Endometrial microvascular endothelial cells (primary cell): ENCODE data around the gene SERGEF. TPM values are rescaled to one million over a fixed set of nuclear protein-coding genes. Genes with fewer than 3 reads are reported as not detected.

Source experiments
- in situ Hi-C: cut with HindIII; loops from 2 replicates; pipeline ENCODE4 v1.10.0; 2017; ENCODE audit warnings: low sequenced_read_pairs, low pct_unique_long_range_greater_than_20kb; ENCODE audit errors: inconsistent ontology term
- total RNA-seq: library from RNA; depleted of rRNA; stranded (reverse); fragments of >200 nt; gene quantifications from one replicate; pipeline ENCODE4 v1.2.3, GENCODE V29; 2015; ENCODE audit errors: inconsistent ontology term

Gene SERGEF
- total RNA-seq, result 18.5 TPM

DNA sequence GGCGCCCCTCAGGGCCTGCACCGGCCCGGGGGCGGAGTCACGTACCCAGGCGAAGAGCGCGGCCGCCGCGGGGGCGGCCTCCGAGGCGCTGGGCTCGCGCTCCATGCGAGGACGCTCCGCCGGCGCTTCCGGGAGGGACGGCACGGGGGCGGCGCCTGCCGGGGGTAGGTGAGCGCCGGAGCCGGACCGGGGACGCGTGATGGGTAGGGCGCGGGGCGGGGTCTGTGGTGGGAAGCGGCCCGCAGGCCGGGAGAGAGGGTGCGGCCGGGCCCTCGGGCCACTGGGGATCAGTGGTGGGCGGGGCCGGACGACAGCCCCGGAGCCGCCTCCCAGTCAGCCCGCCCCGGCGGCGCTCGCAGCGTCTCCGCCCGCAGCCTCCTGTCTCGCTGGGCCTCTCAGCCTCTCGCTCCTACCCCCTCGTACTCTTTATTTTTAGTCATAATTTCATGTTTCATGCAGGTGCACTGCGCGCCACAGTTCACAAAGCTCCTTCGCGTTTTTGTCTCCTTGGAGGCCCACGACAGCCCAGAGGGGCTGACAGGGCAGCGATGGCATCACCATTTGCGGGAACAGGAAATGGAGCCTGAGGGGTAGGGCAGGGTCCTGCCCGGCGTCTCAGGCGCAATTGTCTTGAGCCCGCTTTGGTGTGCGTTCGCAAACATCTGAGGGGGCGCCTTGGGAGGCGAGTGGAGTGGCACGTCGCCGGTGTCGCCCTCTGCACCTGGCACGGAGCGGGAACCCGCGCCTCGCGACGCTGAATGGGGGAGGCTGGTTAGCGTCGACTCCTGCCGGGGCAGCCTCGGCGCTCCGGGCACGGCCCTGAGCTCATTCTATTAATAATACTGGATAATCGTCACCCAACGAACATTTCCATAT, at the start of gene SERGEF:
SERGEF (minus strand) TSS at position 142 of the 876 bp plus-strand sequence; CDS start at position 105, 37 bp downstream.
- in situ Hi-C loops, result no loop called here

DNA sequence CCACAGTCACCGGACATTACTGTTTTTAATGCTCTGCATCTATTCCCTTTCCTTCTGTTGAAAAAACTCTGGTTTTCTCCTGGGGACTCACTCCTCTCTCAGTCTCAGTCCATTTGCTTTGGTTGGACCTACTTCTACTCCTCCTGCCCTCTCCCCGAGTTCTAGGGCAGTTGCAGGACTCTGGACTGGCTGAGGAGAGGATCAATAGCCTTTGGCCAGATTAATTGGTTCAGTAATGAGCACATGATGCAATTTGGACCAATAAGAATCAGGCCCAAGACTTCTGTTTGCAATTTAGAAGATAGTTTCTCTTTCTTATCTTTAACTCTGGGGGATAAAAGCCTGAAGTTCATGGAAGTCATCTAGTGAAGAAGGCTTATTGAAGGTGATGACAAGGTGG, 48.5 kb upstream of the SERGEF start:
- in situ Hi-C loops, result no loop called here

DNA sequence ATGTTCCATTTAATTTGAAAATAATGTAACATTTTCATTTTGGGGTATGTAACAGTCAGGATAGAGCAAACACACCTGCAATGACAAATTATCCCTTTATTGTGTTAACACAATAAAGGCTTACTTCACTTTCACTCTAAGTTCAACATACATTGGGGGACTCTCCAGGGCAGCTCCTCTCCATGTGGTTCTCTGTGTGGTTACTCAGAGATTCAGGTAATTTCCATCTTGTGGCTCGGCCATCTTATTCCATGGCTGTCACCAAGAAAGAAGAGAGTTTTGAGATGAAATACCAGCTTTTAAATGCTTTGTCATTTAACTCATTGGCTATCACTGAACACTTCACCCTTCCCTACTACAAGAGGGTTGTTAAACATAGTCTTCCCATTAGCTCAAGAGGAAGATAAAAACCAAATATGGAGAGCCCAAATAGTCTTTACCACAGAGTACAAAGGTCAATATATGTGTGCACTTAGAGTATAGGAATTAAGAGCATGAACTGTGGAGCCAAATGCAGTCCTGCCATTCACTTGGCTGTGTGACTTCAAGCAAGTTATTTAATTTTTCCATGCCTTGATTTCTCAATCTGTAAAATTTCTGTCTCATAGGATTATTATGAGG, 43.8 kb upstream of the SERGEF start:
- in situ Hi-C loops, result no loop called here

DNA sequence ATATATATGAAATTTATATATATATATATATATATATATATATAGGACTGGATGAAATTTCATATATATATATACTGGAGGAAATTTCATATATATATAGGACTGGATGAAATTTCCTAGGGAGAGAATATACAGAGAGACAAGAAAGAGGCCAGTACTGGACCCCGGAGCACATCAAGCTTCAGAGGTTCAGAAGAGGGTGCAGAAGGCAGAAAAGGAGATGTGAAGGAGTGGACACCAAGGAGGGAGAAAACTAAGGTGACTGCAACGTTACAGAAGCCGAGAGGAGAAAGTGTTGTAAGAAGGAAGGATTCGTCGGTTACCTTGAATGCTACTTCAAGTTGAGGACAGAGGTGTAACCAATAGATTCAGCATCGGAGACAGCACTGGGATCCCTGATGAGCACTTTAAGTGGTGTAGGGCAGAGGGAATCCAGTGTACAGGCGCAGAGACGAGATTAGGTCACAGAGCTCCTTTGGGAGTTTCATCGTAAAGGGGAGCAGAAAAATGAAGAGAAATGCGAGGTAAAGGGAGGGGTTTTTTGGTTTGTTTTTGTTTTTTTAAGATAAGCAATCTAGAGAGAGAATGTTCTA, 41.8 kb upstream of the SERGEF start:
- in situ Hi-C loops, result no loop called here

DNA sequence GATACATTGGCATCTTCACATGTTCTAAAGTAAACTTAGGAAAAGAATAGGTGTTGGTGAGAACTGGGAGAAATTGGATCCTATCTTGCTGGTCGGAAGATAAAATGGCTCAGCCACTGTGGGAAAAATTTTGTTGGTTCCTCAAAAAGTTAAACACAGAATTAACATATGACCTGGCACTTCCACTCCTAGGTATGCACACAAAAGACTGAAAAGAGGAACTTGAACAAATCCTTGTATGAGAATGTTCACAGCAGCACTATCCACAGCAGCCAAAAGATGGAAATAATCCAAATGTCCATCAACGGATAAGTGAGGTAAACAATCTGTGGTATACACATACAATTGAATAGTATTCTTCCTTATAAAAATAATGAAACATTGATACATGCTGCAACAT, 38.0 kb upstream of the SERGEF start:
- in situ Hi-C loops, result no loop called here

DNA sequence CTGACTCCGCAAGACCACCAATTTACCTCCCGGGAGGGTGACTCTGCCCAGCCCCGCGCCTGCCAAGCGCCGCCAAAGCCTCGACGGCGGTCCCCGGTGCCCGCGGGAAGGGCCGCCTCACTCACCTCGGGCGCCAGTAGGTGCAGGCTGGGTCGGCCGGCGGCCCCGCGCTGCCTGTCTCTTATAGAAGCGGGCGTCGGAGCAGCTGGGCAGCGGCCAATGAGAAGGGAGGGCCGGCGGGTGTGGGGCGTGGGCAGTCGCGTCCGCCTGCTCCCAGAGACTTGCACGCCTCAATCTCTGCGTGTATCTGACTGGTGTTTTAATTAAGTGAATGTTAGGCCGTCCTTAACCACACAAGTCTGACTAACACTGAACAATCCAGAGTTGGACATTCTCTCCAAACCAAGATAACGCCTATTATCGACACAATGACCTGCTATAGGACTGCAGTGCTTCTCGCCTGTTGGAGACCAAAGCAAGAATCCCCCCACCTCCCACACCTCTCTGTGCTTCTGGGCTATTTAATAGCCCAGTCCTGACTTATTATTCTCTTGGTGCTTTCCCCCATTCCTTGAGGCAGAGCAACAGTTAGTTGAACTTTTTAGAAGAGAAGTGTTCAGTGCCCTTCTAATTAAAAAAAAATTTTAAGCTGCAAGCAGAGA, 33.4 kb upstream of the SERGEF start, which contains the start of gene TPH1:
TPH1 (minus strand) TSS at position 154 of the 662 bp plus-strand sequence. CDS start 5,507 bp downstream, outside the sequence.
- in situ Hi-C loops, result no loop called here

DNA sequence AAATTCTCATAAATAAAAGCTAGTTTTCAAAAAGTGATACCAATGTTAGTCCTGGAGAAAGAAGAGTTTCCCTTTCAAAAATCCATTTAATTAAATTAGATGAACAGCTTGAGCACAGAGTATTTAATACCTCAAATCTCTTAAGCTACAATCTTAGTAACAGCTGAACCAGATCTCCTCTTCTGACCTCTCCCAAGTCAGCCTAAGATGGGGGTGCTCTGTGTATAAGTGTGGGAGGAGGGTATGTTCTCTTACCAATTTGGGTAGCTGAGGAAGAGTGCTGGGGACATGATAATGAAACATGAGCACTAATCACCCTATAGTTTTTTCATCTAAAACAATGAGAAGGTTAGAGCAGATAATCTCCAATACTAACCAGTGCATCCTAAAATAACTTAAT, 23.6 kb upstream of the SERGEF start:
- in situ Hi-C loops, result no loop called here

DNA sequence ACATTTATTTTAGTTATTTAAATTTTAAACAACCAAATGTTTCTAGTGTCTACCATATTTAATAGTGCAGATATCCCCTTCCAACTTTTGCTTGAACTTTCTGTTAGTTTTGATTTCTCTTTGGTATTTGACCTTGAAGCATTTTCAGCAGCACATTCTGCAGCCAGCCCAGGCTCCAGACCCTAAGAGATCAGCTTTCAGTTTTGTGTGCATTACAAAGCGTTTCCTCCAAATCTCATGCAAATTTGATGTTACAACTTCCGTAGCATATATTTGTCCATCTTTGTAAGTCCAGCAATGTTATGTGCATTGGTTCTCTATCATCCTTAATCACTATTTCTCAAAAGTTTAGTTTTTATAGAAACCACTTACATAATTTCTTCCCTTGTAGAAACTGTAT, 14.6 kb upstream of the SERGEF start:
- in situ Hi-C loops, result no loop called here

DNA sequence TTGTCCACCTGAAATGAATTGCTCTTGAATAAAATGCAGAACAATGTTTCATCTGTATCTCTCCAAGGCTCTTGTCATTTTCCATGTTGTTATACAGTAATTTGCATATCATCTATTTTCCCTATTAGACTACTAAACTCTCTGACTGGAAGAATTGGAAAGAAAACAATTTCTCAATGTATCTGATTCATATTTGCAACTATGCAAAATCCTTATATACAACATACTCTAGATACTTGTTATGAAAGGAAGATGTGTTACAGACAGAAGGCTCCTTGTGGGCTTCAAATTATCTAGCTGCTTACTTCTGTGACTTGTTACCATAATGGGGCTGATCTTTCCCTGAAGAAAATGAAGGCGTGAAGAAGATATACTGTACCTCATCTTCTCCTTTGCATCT, 9.6 kb upstream of the SERGEF start:
- in situ Hi-C loops, result no loop called here

DNA sequence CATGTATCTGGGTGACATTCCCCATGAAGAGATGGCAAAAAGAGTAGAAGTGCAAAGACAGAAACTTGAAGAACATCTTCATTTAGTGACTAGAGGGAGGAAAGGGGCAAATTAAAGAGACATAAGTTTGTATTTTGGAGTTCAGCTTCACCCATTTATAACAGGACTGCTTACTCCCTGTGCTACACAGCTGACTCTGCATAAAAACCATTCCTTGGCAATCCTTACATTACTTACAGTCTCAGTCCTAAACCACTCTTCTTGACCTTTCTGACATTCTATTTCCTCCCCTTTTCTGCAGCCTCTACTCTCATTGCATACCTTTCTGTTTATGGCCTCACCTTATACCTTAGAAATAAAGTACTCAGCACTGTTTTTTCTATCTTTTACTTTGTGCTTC, 6.8 kb upstream of the SERGEF start:
- in situ Hi-C loops, result no loop called here

DNA sequence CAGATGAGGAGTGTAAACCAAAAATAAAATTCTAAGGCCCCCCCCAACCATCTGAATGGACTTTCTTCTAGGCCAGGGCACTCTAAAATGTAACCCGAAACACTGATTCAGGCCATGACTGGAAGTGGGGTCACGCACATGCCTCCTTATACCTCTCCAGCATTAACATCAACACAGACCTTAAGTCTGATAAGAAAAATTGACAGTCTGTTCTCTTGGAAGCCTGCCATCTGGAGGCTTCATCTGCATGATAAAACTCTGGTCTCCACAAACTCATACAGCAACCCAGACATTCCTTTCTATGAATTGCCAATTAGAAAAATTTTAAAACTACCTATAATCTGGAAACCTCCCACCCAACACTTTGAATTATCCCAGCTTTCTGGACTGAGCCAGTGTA, 3.9 kb upstream of the SERGEF start:
- in situ Hi-C loops, result no loop called here

DNA sequence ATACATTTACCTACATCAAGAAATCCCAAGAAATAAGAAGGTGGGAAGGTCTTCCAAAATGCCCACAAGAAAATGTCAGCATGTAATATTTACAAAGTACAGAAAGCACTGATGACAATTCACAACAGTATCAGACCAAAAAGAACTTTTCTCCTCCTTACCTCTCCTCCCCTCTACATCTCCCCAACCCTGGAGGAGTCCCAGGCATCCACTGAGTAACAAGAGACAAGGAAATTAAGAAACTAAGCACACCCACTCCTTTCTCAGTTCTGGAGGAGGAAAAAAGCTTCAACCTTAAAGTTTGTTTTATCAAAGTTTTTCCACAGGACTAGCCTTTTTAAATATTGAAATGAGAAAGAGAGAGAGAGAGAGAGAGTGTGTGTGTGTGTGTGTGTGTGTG, 2.0 kb upstream of the SERGEF start:
- in situ Hi-C loops, result no loop called here

DNA sequence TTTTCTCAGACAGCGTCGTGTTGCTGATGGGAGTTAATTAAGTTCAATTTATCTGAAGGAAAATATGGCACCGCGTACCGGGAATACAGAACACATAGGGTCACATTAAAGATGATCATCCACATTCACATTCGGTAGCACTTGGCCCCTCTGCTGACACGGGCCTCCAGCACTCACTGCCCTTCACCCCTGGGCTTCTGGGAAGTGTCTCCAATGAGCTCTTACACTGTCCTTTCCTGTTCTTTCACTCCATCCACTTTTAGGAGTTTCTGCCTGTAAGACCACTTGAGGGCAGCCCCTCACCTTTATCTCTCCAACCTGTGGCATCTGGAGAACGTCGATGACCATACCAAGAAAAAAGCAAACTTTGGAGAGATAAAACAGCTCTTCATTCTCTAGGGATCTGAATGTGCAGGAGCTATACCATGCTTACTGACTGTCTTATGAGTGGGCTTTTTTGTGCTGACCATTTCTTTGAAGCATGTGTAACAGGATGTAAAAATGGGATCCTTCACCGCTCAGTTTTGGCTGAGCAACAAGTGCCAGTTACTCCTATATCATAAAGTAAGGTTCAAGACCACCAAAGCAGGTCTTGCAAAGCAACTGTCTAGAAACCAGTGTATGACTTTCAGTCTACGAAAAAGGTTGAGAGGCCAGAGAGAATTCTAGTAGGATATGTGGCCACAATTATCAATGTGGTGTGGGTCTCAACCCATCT, 1.1 kb upstream of the SERGEF start:
- in situ Hi-C loops, result no loop called here

DNA sequence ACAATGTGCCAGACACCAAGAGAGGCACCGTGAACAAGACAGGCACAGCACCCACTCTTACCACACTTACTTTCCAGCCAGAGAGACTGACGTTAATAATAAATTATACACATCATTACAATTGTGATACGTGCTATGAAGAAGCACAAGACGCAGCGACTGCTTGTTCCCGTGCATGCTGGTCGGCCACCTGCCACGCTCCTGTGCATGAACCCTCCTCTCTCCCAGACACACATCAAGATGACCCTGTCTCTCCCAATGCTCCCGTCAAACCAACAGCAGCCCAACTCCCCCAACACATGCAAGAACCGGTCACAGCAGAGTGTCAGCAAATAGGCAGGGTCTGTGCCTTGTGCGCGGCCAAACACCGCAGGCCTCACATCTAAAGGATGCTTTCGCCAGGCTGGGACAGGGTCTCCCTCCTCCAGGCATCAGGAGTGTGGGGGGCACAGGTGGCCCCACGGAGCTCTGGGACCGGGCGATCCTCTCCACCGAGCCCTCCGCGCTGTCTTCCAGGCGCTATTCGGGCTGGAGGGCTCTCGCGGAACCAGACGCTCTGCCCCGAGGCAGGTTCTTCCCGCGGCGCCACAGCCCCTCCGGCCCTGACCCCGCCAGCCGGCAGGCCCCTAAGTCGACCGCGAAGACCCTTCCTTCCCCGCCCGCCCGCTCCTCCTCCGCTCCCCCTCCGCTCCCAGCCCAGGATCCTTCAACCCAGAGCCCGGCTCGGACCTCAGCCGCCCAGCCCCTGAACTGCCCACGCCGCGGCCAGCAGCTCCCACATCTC, 533 bp downstream of the SERGEF start:
- in situ Hi-C loops, result no loop called here

DNA sequence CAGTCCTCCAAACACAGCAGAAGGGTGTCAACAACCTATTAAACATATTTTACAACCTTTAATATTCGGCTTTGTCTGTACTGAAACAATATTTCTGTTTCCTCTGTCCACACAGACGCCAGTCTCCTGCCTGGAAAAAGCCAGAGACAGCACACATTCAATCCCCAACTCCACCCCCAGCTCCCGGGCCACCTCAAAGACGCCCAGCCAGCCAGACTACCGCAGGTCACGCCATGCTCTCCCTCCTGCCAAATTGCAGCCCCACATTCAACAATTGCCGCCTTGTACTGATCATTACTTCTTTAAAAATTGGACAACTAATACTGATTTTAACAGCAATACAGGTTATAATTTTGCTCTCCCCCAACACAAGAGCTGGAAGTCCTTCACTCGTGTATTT, 1.2 kb downstream of the SERGEF start:
- in situ Hi-C loops, result no loop called here

DNA sequence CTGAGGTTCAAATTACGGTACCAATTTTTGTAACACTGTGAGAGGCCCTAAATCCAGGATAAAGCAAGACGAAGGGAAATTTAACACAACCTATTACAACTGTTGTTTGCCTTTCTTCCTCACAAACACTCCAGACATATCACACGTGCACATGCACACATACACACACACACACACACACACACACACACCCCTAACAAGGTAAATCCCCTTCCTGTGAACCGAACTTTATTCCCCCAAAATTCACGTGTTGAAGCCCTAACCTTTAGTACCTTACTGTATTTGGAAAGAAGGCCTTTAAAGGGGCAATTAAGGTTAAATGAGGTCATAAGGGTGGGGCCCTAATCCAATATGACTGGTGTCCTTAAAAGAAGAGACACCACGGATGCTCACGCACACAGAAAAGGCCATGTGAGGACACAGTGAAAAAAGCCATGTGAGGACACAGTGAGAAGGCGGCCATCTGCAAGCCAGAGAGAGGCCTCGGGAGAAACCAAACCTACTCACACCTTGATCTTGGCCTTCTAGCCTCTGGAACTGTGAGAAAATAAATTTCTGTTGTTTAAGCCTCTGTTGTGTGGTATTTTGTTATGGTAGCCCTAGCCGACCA, 1.8 kb downstream of the SERGEF start:
- in situ Hi-C loops, result no loop called here

DNA sequence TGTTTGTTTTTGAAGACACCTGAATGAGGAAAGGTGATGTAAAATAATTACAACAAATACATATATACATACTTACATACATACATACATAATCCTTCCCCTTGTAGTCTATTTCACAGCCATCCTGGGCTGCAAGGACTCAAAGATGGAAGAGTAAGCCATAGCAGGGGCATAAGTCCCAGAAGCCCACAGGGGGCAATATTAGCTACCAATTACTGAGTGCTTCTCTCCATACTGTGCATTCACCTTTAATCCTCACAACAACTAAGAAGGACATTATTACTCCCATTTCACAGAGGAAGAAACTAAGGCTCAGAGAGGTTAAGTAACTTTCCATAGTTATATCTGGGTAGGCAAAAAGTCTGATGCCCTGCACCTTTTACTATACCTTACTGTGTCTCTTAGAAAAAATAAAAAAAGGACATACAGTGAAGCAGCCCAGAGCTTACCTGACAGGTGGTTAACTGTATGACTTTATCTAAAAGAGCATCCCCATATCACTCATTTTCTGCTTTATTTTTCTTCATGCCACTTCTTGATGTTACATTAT, 2.7 kb downstream of the SERGEF start:
- in situ Hi-C loops, result no loop called here
